Activated naive CD4-positive, alpha-beta T cell (primary cell): Measurements from ENCODE around the gene ZSCAN10.

Source experiments
- DNase-seq, 4 experiments: peaks; one replicate each; lab custom pipeline; 2025; lab: John Stamatoyannopoulos, UW

Gene ZSCAN10

DNA sequence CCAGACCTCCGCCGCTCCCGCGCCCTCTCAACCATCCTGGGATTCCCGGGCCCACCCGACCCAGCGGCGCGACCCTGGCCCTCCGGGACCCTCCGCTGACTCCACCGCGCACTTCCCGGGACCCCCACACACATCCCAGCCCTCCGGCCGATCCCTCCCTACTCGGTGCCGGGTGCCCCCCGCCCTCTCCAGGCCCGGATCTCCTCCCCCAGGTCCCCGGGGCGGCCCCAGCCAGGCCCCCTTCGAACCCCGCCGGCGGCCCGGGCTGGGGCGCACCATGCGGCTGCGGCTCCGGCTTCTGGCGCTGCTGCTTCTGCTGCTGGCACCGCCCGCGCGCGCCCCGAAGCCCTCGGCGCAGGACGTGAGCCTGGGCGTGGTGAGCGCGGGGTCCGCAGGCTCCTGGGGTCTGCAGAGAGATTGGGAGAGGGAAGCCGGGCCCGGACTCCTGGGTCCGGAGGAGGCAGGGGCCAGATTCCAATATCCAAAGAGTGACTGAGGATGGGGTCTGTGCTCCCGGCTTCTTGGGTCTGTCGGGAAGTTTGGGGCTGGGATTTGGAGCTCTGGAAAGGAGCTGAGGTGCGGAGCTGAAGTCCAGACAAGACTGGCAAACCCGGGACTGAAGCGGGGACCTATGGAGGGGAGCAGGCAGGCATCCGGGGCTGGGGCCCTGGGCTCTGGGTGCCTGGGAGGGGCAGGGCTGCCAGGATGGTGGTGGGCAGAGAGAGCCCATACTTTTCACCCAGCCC, 52.3 kb downstream of the ZSCAN10 start:
- no peak for DNase-seq

DNA sequence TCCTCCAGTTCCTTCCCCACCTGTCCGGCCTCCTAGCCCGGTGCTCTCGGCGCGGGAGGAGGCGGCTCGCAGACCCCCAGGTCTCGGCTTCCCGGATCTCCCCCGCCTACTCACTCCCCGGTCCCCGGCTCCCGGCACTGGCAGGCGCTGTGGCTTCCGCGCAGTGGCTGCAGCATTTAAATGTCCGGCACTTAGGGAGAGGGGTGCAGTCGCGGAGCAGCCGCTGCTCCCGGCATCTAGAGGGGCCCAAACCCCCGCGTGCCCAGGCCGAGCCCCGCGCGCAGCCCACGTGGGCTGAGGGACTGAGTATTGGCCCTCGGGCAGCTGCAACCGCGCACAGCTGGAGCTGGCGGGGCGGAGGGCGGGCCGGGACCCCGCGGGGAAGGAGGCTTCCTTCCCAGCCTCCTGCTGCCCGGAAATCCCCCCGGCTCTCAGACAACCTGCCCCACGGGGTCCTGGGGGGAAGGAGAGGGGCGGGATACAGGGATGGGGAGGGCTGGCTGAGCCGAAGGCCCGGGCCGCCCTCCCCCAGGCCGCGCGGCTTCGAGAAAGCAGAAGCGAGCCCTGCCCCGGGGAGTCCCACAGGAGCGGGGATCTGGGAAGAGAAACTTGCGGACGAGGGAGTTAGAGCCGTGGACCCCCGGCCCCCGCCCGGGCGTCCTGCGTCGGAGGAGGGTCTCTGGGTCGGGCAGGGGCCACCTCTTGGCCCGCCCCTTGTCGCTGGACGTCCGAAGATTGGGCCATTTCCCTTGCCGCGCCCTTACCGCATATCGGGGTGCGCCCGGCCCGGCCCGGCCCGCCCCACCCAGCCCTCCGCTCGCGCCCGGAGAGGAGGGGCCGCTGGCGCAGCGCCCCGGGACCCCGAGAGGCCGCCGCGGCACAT, 53.1 kb downstream of the ZSCAN10 start, which contains the start of gene MMP25:
Gene MMP25, plus strand, starts transcription at position 804 of the 883 bp plus-strand sequence. CDS start 357 bp downstream, outside the sequence.
- no peak for DNase-seq

DNA sequence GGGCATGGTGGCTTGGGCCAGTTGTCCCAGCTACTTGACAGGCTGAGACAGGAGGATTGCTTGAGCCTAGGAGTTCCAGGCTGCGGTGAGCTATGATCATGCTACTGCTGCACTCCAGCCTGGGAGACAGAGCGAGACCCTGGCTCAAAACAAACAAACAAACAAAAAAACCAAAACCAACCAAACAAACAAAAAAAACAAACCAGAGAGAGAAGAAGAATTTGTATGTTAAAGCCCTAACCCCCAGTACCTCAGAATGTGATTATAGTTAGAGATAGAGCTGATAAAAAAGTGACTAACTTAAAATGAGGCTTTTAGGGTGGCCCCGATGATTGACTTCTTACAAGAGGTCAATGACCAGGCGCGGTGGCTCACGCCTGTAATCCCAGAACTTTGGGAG, 54.4 kb downstream of the ZSCAN10 start:
- no peak for DNase-seq

DNA sequence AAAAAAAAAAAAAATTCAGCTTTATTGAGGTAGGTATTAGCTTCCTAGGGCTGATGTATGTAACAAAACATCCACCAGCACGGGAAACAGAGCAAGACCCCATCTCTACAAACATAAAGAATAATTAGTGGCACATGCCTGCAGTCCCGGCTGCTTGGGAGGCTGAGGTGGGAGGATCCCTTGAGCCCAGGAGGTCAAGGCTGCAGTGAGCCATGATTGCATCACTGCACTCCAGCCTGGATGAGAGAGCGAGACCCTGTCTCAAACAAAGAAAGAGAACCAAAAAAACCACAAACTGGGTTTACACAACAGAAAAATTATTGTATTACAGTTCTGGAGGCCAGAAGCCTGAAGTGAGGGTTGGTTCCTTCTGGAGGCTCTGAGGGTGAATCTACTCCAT, 56.7 kb downstream of the ZSCAN10 start:
- DNase-seq: no peak

DNA sequence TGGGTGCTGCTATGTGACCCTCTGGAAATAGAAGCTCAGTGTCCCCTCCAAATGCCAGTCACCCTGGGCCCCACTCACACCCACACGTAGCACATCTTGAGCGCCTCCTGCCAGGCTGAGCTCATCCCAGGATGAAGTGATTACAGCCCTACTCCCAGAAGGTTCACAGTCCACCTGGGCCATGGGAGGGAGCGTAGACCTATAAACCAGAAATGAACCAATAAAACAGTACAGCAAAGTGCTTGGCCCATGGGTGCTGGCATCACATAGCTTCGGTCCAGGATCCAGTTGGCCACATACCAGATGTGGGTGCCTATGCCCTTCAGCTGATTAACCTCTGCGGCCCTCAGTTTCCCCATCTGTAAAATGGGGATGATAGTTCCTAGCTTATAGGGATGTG, 60.2 kb downstream of the ZSCAN10 start:
- DNase-seq: no peak
